ENCODE measurements around the gene LSM2. TPM values are rescaled to one million over a fixed set of nuclear protein-coding genes. Genes with fewer than 3 reads are reported as not detected.
"Not testable (repeated sequence)": the region's sequence is repeated elsewhere in the genome, so short reads cannot be mapped to it uniquely, and the experiment has no call there.

LSM2 gene
- total and polyA plus RNA-seq, 2 donors (not counting 1 experiment from before 2014, with no cell fraction given): 52.4 to 57.4 TPM

- Histone ChIP-seq H3K4me1 (ENCODE audit: control insufficient read depth in 2 of 2, insufficient read depth in 2 of 2, low read length in 2 of 2) (peaks cover 24 to 40% of the 10 kb centered on the region in 2 donors), H3K4me3 (ENCODE audit: control extremely low read depth in 1 of 5, extremely low read depth in 1 of 5, insufficient read depth in 1 of 5, low read depth in 2 of 5, low read length in 4 of 5) (no peak overlapping the region), H3K36me3 (replicated peaks in 1 of 2; ENCODE audit: control extremely low read depth in 1 of 2, control insufficient read depth in 1 of 2, extremely low read depth in 1 of 2, insufficient read depth in 2 of 2, low read length in 1 of 2) (peaks cover 4 to 46% of the 10 kb centered on the region in 2 experiments), H3K79me2 (ENCODE audit: control insufficient read depth, insufficient read depth, low read length) (peaks cover 39% of the 10 kb centered on the region), H3K9ac (ENCODE audit: low read length) (no peak overlapping the region), H4K20me1 (ENCODE audit: control insufficient read depth, insufficient read depth, low read length, poor library complexity, severe bottlenecking) (peaks cover 13% of the 10 kb centered on the region), H3K9me3 (ENCODE audit: control extremely low read depth in 1 of 3, control insufficient read depth in 2 of 3, insufficient read depth in 1 of 3, low read length in 2 of 3) (no peaks in the 10 kb centered on the region), H3K4me2 (replicated peaks; ENCODE audit: low read depth, low read length, poor library complexity, severe bottlenecking) (no peak overlapping the region), H2AFZ (ENCODE audit: insufficient read depth, low read depth, low read length, poor library complexity, severe bottlenecking) (no peak overlapping the region), H3K27ac (ENCODE audit: low read length in 2 of 2) (peak overlapping the region in 1 of 2 donors; percentile 3), H3K27me3 (replicated peaks in 1 of 4; ENCODE audit: control extremely low read depth in 1 of 4, control insufficient read depth in 3 of 4, insufficient read depth in 4 of 4, low read length in 3 of 4) (no peaks in the 10 kb centered on the region)
- Mint-ChIP-seq H3K9me3 (ENCODE audit: insufficient read depth) (no peaks in the 10 kb centered on the region), H3K4me1 (peaks cover 38% of the 10 kb centered on the region), H3K4me3 (peak overlapping the region; percentile 4), H3K27ac (no peak overlapping the region), H3K27me3 (no peaks in the 10 kb centered on the region)
- ChIA-PET CTCF (interaction anchor here (1.3 to 2.0 kb wide), 3 partner anchors 24 to 84 kb away, joined by 3 to 5 read pairs (median 3); partner anchors contain the start of gene NEU1), POLR2A (interaction anchor here (0.6 to 1.3 kb wide), 3 partner anchors 17 to 100 kb away, joined by 3 to 4 read pairs (median 4); partner anchors contain the start of gene LSM2)
- DNase-seq (no peak), ATAC-seq (ENCODE audit: low read depth) (no peak)
- intact Hi-C loops (cut with micrococcal nuclease): loop anchor here (10.0 kb wide), 1 partner anchor 136 kb away; the partner anchor contains the start of gene DXO
- TF ChIP-seq EZH2 (IDR thresholded peaks at IDR 0.05; ENCODE audit: borderline replicate concordance, insufficient read depth, low read depth, low read length, poor library complexity, severe bottlenecking): no peak
- TF ChIP-seq CTCF (IDR thresholded peaks at IDR 0.05): no peak
- WGBS (ENCODE audit: insufficient coverage): 100% methylated on average over 1 of the region's 3 CpGs
Observed at GRCh38 chr6:31838968-31839367, 32.2 kb upstream of the LSM2 start.

GRCh38 chr6:31838114-31838553 is 31.4 kb upstream of the LSM2 start:
- not testable (repeated sequence) for H2AFZ ChIP-seq (ENCODE audit: insufficient read depth, low read depth, low read length, poor library complexity, severe bottlenecking); H3K9me3 Mint-ChIP-seq (ENCODE audit: insufficient read depth); ATAC-seq (ENCODE audit: low read depth); H3K9me3 ChIP-seq (ENCODE audit: control extremely low read depth in 1 of 3, control insufficient read depth in 2 of 3, insufficient read depth in 1 of 3, low read length in 2 of 3); H3K27me3 ChIP-seq (replicated peaks in 1 of 4; ENCODE audit: control extremely low read depth in 1 of 4, control insufficient read depth in 3 of 4, insufficient read depth in 4 of 4, low read length in 3 of 4); H3K27ac Mint-ChIP-seq; H3K9ac ChIP-seq (ENCODE audit: low read length); H3K27me3 Mint-ChIP-seq; DNase-seq; H3K4me3 ChIP-seq (ENCODE audit: control extremely low read depth in 1 of 5, extremely low read depth in 1 of 5, insufficient read depth in 1 of 5, low read depth in 2 of 5, low read length in 4 of 5); H3K4me3 Mint-ChIP-seq
- intact Hi-C loops (cut with micrococcal nuclease): loop anchor here (10.0 kb wide), 1 partner anchor 137 kb away; the partner anchor contains the start of gene DXO
- H3K4me2 ChIP-seq (replicated peaks; ENCODE audit: low read depth, low read length, poor library complexity, severe bottlenecking): peak overlapping the region; percentile 73
- peaks cover 39% of the 10 kb centered on the region for H3K79me2 ChIP-seq (ENCODE audit: control insufficient read depth, insufficient read depth, low read length)
- 66% methylated on average over 5 of the region's 9 CpGs for WGBS (ENCODE audit: insufficient coverage)
- peaks cover 32 to 48% of the 10 kb centered on the region in 2 donors for H3K4me1 ChIP-seq (ENCODE audit: control insufficient read depth in 2 of 2, insufficient read depth in 2 of 2, low read length in 2 of 2)
- CTCF ChIA-PET: interaction anchor here (1.6 to 2.0 kb wide), 2 partner anchors 25 to 85 kb away, joined by 3 to 5 read pairs; partner anchors contain the start of gene NEU1
- H4K20me1 ChIP-seq (ENCODE audit: control insufficient read depth, insufficient read depth, low read length, poor library complexity, severe bottlenecking): peaks cover 13% of the 10 kb centered on the region
- peak overlapping the region in 1 of 2 donors; percentile 98 for H3K27ac ChIP-seq (ENCODE audit: low read length in 2 of 2)
- H3K36me3 ChIP-seq (replicated peaks in 1 of 2; ENCODE audit: control extremely low read depth in 1 of 2, control insufficient read depth in 1 of 2, extremely low read depth in 1 of 2, insufficient read depth in 2 of 2, low read length in 1 of 2): peaks cover 4 to 46% of the 10 kb centered on the region in 2 experiments
- POLR2A ChIA-PET: interaction anchor here (1.1 to 1.3 kb wide), 2 partner anchors 18 to 31 kb away, joined by 3 to 4 read pairs; partner anchors contain the start of gene LSM2
- peaks cover 40% of the 10 kb centered on the region for H3K4me1 Mint-ChIP-seq
